HG03060 (cell line): ENCODE results near the gene ATP9B.
"Not testable (repeated sequence)": the region's sequence is repeated elsewhere in the genome, so short reads cannot be mapped to it uniquely, and the experiment has no call there.

Source experiments
- ATAC-seq: cut with Tn5 transposase; IDR thresholded peaks from one replicate; pipeline ENCODE4 v1.9.1; 2021; ENCODE audit warnings: low read depth, moderate number of reproducible peaks; ENCODE audit not compliant: unreplicated experiment

ATP9B gene

GRCh38 chr18:79133724-79134123, 64.5 kb downstream of the ATP9B start:
- ATAC-seq, result no peak

GRCh38 chr18:79135924-79136323, 66.7 kb downstream of the ATP9B start:
- ATAC-seq, result no peak

- ATAC-seq, result no peak
These were observed 67.5 kb downstream of the ATP9B start for GRCh38 chr18:79136742-79137141.

GRCh38 chr18:79139206-79139605, 70.0 kb downstream of the ATP9B start:
- no peak for ATAC-seq

GRCh38 chr18:79147014-79147413, 77.8 kb downstream of the ATP9B start:
- ATAC-seq, result no peak

- ATAC-seq, result no peak
These were observed 82.0 kb downstream of the ATP9B start for GRCh38 chr18:79151191-79151590.

- ATAC-seq, result no peak
These were observed 87.1 kb downstream of the ATP9B start for GRCh38 chr18:79156327-79156726.

GRCh38 chr18:79164706-79165105, 95.5 kb downstream of the ATP9B start:
- no peak for ATAC-seq

- ATAC-seq, result no peak
These were observed 97.5 kb downstream of the ATP9B start for GRCh38 chr18:79166702-79167101.

- ATAC-seq, result no peak
These were observed 98.5 kb downstream of the ATP9B start for GRCh38 chr18:79167526-79168190.

- ATAC-seq, result no peak
These were observed 100.9 kb downstream of the ATP9B start for GRCh38 chr18:79169958-79170555.

GRCh38 chr18:79172331-79172730, 103.1 kb downstream of the ATP9B start:
- not testable (repeated sequence) for ATAC-seq

GRCh38 chr18:79173742-79174141, 104.5 kb downstream of the ATP9B start:
- ATAC-seq, result no peak

- no peak for ATAC-seq
These were observed 108.9 kb downstream of the ATP9B start for GRCh38 chr18:79178113-79178531.

- no peak for ATAC-seq
These were observed 113.0 kb downstream of the ATP9B start for GRCh38 chr18:79182047-79182713.

GRCh38 chr18:79185648-79186047, 116.5 kb downstream of the ATP9B start:
- ATAC-seq, result no peak

GRCh38 chr18:79186649-79187048, 117.5 kb downstream of the ATP9B start:
- ATAC-seq, result no peak

- no peak for ATAC-seq
These were observed 118.5 kb downstream of the ATP9B start for GRCh38 chr18:79187532-79188277.

GRCh38 chr18:79191418-79191817, 122.2 kb downstream of the ATP9B start:
- ATAC-seq, result no peak

- ATAC-seq, result no peak
These were observed 122.8 kb downstream of the ATP9B start for GRCh38 chr18:79191956-79192355.

GRCh38 chr18:79193826-79194225, 124.6 kb downstream of the ATP9B start:
- no peak for ATAC-seq
